Parathyroid adenoma (tissue), 2 donors: ENCODE measurements around the gene RYR3.

ENCODE experiments used
- H2AFZ ChIP-seq: fragments of 300-600 bp; sonication (generic); one replicate; pipeline ENCODE4 v1.7.0; 2017; ENCODE audit warnings: antibody characterized with exemption, mild to moderate bottlenecking
- H3K27ac ChIP-seq: fragments of 300-600 bp; sonication (generic); one replicate; pipeline ENCODE4 v1.7.0; 2017
- H3K27me3 ChIP-seq: fragments of 300-600 bp; sonication (generic); one replicate; pipeline ENCODE4 v1.7.0; 2017; ENCODE audit warnings: low read length; ENCODE audit not compliant: control insufficient read depth, insufficient read depth
- H3K36me3 ChIP-seq: fragments of 300-600 bp; sonication (generic); one replicate; pipeline ENCODE4 v1.7.0; 2017; ENCODE audit warnings: low read length; ENCODE audit not compliant: control insufficient read depth, insufficient read depth
- H3K4me1 ChIP-seq: fragments of 300-600 bp; sonication (generic); one replicate; pipeline ENCODE4 v1.7.0; 2017; ENCODE audit warnings: control low read depth
- H3K4me2 ChIP-seq: fragments of 300-600 bp; sonication (generic); one replicate; pipeline ENCODE4 v1.7.0; 2017; ENCODE audit warnings: low read length
- H3K4me3 ChIP-seq: fragments of 300-600 bp; sonication (generic); one replicate; pipeline ENCODE4 v1.7.0; 2017; ENCODE audit warnings: low read depth, low read length
- H3K79me2 ChIP-seq: fragments of 300-600 bp; sonication (generic); one replicate; pipeline ENCODE4 v1.7.0; 2017; ENCODE audit warnings: control low read depth
- H3K9ac ChIP-seq: fragments of 300-600 bp; sonication (generic); one replicate; pipeline ENCODE4 v1.7.0; 2017; ENCODE audit warnings: mild to moderate bottlenecking
- H3K9me3 ChIP-seq: fragments of 300-600 bp; sonication (generic); one replicate; pipeline ENCODE4 v1.7.0; 2017; ENCODE audit warnings: low read length; ENCODE audit not compliant: control insufficient read depth
- TF ChIP-seq, protein P1 (sequence below): fragments of 300-600 bp; sonication (generic); IDR thresholded peaks from one replicate; pipeline ENCODE4 v1.7.0; 2017; ENCODE audit warnings: antibody characterized with exemption, mild to moderate bottlenecking
- donor health status: primary hyperparathyroidism.

The RYR3 gene

GRCh38 chr15:33624439-33624838 lies 313.7 kb downstream of the RYR3 start:
- H3K27ac ChIP-seq: no peak overlapping the region
- H3K4me3 ChIP-seq: no peak overlapping the region
- no peaks in the 10 kb centered on the region for H3K4me1 ChIP-seq
- no peak overlapping the region for H3K9ac ChIP-seq
- TF ChIP-seq, protein P1, sequence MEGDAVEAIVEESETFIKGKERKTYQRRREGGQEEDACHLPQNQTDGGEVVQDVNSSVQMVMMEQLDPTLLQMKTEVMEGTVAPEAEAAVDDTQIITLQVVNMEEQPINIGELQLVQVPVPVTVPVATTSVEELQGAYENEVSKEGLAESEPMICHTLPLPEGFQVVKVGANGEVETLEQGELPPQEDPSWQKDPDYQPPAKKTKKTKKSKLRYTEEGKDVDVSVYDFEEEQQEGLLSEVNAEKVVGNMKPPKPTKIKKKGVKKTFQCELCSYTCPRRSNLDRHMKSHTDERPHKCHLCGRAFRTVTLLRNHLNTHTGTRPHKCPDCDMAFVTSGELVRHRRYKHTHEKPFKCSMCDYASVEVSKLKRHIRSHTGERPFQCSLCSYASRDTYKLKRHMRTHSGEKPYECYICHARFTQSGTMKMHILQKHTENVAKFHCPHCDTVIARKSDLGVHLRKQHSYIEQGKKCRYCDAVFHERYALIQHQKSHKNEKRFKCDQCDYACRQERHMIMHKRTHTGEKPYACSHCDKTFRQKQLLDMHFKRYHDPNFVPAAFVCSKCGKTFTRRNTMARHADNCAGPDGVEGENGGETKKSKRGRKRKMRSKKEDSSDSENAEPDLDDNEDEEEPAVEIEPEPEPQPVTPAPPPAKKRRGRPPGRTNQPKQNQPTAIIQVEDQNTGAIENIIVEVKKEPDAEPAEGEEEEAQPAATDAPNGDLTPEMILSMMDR: no peak
- no peaks in the 10 kb centered on the region for H3K36me3 ChIP-seq
- no peak overlapping the region for H3K4me2 ChIP-seq
- H3K9me3 ChIP-seq: no peaks in the 10 kb centered on the region
- no peak overlapping the region for H2AFZ ChIP-seq
- H3K27me3 ChIP-seq: no peaks in the 10 kb centered on the region
- no peaks in the 10 kb centered on the region for H3K79me2 ChIP-seq

DNA sequence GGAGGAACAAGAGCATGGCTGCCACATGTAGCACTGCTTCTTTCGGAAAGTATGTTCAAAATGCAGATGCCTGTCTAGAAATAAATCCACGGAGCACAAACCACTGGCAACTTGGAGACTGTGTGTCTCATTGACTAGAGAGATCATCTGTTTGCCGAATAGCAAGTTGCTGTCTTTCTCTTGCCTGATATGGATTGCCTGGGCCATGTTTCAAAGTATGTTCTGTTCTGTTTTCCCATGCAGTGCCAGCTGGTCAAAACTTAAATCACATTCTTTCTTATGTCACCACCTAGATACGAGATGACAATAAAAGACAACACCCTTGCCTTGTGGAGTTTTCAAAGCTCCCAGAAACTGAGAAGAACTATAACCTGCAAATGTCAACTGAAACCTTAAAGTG lies 318.9 kb downstream of the RYR3 start:
- no peaks in the 10 kb centered on the region for H3K79me2 ChIP-seq
- H3K9me3 ChIP-seq: no peaks in the 10 kb centered on the region
- no peak overlapping the region for H3K9ac ChIP-seq
- no peak overlapping the region for H2AFZ ChIP-seq
- no peak overlapping the region for H3K27ac ChIP-seq
- TF ChIP-seq, protein P1: no peak
- no peaks in the 10 kb centered on the region for H3K27me3 ChIP-seq
- no peaks in the 10 kb centered on the region for H3K4me1 ChIP-seq
- H3K4me2 ChIP-seq: no peak overlapping the region
- H3K4me3 ChIP-seq: no peak overlapping the region
- no peaks in the 10 kb centered on the region for H3K36me3 ChIP-seq

- TF ChIP-seq, protein P1: no peak
- Histone ChIP-seq H3K79me2 (no peaks in the 10 kb centered on the region), H3K36me3 (no peaks in the 10 kb centered on the region), H3K27me3 (no peaks in the 10 kb centered on the region), H3K4me3 (no peak overlapping the region), H2AFZ (no peak overlapping the region), H3K9ac (no peak overlapping the region), H3K27ac (no peak overlapping the region), H3K4me1 (no peaks in the 10 kb centered on the region), H3K9me3 (no peaks in the 10 kb centered on the region), H3K4me2 (no peak overlapping the region)
Measured at GRCh38 chr15:33636234-33636633, 325.5 kb downstream of the RYR3 start.

DNA sequence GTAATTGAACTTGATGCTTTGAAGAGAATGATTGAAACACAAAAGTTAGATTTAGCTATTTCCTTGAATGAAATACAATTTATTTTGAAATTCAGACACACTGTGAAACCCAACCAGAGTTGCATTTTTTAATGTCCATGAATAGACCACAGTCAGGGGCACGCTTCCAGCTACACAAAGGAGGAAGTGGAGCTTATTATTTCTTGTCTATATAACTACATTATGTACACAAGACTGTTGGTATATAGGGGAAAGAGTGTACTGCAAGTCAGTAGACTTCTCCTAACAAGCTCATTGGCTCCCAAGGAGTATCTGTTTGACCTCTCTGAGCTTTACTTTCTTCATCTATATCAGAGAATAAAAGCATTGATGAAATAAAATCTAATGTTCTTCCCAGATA lies 326.2 kb downstream of the RYR3 start:
- no peak overlapping the region for H3K27ac ChIP-seq
- no peaks in the 10 kb centered on the region for H3K4me1 ChIP-seq
- no peak overlapping the region for H3K4me2 ChIP-seq
- no peak overlapping the region for H3K4me3 ChIP-seq
- H3K79me2 ChIP-seq: no peaks in the 10 kb centered on the region
- no peak overlapping the region for H2AFZ ChIP-seq
- H3K36me3 ChIP-seq: no peaks in the 10 kb centered on the region
- TF ChIP-seq, protein P1: no peak
- H3K9me3 ChIP-seq: no peaks in the 10 kb centered on the region
- H3K27me3 ChIP-seq: no peaks in the 10 kb centered on the region
- H3K9ac ChIP-seq: no peak overlapping the region

DNA sequence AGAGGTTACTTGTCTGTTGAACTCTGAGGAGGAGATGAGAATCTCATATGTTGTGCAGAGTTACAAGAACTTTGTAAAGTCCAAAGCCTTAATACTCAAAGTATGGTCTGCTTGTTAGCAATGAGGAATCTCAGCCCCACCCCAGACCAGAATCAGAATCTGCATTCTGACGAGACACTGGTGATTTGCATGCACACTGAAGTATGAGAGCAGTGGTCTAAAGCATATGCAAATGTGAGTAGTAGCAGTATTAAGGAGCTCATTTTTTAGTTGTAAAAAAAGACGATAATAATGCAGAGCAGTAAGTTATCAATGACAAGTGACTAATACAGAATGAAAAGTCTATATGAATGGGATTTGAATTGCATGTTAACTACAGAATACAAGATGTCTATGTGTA lies 327.7 kb downstream of the RYR3 start:
- Histone ChIP-seq H3K79me2 (no peaks in the 10 kb centered on the region), H3K4me3 (no peak overlapping the region), H3K36me3 (no peaks in the 10 kb centered on the region), H3K27me3 (no peaks in the 10 kb centered on the region), H3K4me2 (no peak overlapping the region), H3K4me1 (no peaks in the 10 kb centered on the region), H2AFZ (no peak overlapping the region), H3K27ac (no peak overlapping the region), H3K9me3 (no peaks in the 10 kb centered on the region), H3K9ac (no peak overlapping the region)
- TF ChIP-seq, protein P1: no peak
